GM21619 (cell line): Measurements from ENCODE around the gene MAPKAP1.

Experiments used
- ATAC-seq: cut with Tn5 transposase; IDR thresholded peaks from one replicate; pipeline ENCODE4 v1.9.1; 2021; ENCODE audit not compliant: unreplicated experiment

Gene MAPKAP1

DNA sequence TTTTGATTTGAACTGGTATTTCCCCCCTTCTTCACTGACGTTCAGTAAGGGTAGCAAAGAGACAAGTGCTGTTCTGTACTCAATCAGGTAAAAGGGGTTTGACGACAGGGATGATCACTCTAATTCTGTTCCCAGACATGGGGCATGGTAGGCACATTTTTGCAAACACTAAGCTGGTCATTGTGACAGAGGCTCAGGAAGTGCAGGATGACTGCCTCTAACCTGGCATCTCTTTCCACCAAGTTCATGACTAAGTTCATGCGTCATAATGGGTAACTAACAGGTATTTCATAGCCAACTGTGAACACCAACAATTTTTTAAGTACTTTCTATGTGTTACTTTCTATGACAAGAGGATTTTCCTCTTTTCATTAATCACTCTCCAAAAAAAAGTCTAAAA, 166.5 kb downstream of the MAPKAP1 start:
- no peak for ATAC-seq

DNA sequence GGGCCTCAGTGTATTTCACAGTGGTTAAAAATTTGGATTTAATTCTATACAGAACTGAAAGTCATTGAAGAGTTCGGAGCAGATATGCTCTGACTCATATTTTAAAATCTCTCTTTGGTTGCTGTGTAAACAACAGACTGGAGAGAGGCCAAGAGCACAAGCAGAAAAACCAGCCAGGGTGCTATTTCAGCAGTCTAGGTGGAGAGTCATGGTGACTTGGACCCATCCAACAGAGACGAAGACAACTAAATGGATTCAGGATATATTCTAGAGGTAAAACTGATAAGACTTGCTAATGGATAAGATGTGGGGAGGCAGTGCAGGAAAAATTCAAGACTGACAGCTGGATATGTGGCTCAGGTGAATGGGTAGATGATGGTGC, 168.9 kb downstream of the MAPKAP1 start:
- no peak for ATAC-seq

DNA sequence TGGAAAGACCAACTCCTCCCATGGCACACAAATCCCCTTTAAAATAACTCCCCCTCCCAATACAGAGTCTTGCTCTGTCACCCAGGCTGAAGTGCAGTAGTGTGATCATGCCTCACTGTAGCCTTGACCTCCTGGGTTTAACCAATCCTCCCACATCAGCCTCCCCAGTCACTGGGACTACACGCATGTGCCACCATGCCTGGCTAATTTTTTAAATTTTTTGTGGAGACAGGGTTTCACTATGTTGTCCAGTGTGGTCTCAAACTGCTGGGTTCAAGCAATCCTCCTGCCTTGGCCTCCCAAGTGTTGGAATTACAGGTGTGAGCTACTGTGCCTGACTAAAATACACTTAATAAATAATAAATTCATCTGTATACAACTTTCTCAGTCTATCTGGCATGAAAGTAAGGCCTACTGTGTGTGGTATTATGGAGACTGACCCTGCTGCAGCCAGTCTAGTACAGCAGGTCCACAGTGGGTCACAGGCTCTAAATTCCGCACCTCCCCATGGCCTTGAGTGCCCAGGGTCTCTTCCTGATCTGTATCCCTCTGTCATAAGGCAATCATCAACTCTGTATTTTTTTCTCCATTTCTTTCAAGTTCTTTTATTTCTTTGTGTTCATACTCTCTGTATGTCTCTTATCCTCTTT, 169.4 kb downstream of the MAPKAP1 start:
- no peak for ATAC-seq

DNA sequence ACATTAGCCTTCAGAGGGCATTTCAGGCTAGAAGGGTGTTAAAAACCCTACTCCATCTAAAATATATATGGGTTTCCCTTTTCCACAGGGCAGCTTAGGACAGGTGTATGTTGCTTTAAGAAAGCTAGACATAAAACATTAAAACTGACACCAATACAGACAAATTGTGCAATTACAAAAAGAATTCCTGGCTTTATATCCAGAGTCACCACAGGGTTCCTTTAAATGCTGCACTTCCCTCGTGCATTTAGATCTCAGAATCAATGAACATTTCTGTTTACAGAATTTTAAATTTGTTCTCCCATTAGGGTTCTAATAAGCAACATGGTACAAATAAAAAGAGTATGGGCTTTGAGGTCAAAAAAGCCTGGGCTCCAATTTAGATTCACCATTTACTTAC, 170.2 kb downstream of the MAPKAP1 start:
- ATAC-seq = no peak

DNA sequence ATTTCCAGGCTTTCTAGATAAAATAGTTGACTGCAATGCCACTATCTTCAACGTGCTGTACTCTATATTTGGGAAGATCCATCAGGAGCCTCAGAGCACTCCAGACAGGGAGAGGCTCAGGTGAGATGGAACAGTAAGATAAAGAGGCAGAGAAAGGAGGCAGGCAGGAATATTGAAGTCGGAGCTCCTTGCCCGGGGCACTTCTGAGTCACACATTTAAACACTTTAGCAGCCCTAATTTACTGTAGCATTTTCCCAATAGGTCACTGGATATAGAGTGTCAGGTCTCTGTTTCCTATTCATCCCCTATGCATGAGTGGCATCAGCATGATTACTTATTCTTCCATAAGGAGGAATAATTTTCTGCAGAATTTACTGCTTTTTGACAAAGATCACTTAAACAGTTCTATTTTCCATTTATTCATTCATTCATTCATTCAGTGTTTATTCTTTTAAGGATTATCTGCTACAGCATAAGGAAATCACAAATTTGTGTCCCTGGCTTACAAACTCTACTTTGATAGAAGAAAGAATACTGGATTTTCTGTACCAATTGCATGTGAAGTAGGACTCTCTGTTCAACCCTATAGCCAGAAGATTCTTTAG, 170.7 kb downstream of the MAPKAP1 start:
- no peak for ATAC-seq

DNA sequence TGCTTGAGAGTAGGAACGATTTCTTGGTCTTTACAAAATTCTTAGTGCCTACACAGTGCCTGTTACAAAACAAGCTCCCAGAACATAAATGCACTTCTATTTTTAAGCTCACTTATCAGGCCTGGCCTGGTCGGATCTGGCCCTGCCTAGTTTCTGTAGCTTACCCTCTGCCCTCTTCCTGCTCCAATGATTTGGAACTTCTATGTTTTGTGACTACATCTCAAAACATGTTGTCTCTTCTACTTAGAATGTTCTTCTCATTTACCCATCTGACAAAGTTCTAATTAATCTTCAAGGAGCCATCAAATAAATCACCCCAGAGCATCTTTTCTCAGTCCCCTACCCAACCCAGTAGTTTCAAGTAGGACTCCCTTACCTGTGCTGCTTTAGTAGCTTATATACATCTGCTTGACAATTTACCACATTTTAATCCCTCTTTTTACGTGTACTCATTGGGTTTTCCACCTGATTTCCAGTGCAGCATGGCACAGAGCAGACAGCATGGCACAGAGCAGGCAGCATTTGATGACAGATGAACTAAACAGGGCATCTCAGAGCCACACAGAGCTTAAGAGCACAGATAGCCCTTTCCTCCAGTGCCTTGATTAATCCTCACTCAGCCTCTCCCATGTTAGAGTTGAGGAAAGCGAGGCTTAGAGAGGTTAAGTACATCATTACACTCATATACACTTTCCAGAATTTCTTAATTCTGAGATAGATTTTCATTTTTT, 171.9 kb downstream of the MAPKAP1 start:
- ATAC-seq = no peak

DNA sequence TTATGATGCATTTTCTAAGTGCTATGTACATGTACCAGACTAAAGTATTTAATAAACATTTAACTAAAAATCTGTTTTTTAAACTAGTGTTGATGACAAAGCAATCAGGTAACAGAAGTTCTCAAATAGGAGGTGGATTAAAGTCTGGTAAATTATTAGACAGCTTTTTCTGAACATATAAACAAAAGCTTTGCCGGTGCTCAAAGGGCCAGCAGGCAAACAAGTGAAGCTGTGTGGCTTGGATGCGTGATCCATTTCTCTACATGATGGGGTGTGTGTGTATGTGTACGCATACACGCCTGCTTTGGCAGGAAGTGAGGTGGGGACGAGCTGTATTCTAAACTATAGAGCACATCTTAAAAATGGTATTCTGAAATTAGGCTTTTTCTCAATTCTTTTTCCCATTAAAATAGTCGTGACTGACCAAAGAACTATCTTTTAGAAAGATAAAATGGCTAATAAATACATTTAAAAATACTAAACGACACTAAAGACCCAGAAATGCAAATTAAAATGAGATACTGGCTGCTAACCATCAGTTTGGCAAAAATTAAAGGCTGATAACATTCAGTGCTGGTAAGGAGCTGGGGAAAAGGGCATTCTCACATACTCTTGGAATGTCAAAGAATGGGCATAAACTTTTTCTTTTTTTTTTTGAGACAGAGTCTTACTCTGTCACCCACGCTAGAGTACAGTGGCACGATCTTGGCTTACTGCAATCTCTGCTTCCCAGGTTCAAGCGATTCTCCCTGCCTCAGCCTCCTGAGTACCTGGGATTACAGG, 174.0 kb downstream of the MAPKAP1 start:
- ATAC-seq = no peak

DNA sequence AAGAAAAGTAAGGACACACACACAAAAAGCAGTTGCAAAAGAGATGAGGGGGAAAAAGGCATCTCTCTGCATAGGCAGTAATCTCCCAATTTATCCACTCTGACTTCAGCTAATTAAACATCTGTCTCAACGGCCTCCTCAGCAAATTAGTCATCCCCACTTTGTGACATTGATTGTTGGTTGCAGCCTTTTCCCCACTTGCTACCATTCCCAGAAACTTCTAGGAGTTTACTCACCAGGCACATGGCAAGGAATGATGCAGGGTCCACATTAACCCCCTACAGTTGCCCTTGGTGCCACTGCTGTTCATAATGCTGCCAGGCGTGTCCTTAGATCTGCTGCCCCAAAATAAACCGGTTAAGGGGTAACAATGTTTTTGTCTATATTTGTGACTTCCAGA, 174.6 kb downstream of the MAPKAP1 start:
- ATAC-seq = no peak

DNA sequence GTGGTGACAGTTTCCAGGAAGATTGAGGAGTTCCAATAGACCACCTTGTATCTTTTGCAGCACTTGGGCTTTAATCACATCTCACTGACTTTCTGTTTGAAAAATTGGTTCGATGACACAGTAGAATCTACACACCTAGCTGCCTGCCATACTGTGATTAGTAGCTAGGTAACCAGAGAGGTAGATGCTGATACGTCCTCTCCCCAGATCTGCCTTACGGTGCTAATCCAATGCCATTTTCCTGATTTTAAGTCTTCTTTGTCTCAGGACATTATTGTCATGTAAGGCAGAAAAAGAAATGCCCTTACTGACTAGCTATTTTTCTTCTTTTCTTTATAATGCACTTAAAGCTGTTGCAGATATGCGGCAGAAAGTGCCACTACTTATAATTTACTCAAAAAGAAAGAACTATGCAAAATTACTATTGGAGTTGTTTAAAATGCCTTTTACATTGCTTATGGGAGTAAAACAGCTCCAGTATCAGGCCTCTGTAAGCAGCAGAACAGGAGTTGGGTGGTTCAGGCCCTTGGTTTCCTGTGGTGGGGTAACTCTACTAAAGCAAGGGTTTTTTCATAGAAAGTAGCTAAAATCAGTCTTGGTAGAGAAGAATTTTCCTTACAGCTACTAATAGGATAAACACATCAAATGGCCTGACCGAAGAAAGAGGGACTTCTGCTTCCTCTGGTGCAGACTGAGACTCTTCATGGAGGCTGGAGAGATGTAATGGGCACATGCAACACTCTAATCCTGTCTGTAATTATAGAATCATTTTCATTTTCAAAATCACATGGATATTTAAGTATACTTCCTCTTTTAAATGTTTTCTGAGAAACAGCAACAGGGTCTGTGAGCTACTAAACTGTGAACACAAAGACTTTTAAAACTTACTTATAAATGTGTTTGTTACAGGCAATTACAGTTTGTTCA, 177.2 kb downstream of the MAPKAP1 start:
- ATAC-seq = peak; percentile 41

DNA sequence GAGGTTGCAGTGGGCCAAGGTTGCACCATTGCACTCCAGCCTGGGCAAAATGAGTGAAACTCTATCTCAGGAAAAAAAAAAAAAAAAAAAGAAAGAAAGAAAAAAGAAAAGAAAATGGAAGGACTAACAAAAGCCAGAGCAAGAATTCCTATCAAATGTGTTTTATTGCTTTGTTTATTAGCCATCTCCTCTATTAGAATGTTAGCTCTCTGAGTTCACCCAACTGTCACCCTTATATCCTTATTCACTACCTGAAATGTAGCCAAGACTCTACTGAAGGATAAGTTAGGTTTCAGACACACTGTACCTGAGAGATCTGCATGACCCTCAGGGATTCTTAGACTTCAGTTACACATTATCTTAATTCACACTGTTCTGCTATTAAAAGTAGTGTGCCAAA, 177.9 kb downstream of the MAPKAP1 start:
- no peak for ATAC-seq

DNA sequence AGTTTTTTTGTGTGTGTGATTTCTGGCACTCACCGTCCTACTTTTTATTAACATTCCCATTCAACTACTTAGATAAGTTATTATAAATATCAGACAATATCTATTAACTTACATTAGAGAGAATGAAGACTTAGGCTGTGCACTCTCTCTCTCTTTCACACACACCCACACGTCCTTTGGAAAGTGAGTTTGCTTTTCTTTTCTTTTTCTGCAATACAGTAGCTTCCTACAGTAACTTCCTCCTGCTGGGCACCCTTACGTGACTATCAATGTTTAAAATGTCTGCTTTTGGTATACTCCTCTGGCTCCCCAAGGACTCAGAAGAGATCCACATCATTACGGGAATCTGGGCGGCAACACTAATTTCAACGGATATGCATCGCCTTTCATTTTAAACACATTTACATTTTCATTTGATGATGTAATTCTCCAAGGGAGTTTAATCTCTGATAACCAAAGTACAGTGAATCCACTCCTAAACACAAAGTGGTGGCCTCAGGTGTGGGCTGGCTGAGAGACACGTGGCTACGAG, 179.5 kb downstream of the MAPKAP1 start:
- no peak for ATAC-seq

DNA sequence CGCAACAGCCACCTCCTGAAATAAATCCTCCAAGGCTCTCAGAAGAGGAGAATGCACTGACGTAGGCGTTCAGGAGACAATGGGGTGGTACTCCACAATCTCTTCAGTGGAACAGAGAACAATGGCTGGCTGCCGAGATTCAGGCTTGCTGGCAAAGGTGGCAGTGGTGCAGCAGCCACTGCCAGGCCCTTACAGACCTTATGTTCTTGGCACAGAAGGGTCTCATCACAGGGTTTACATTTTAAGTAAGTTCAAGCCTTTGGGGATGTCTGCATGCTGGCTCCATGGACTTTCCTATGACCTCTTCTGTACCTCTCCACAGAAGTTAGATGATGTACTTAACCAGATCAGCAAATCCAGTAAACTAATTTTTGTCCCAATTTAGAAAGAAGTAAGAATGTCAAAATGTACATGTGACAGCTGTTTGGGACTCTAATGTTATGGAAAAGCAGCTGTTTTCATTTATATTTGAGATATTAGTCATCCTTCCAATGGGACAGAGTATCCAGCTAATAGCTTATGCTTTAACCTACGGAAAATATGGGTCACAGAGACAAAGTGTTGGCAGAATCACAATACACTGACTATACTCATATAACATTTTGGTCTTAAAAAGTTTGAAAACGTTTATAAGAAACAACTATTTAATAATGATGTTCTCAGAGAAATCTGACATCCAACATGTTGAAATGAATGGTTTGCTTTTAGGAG, 180.9 kb downstream of the MAPKAP1 start:
- ATAC-seq = no peak

DNA sequence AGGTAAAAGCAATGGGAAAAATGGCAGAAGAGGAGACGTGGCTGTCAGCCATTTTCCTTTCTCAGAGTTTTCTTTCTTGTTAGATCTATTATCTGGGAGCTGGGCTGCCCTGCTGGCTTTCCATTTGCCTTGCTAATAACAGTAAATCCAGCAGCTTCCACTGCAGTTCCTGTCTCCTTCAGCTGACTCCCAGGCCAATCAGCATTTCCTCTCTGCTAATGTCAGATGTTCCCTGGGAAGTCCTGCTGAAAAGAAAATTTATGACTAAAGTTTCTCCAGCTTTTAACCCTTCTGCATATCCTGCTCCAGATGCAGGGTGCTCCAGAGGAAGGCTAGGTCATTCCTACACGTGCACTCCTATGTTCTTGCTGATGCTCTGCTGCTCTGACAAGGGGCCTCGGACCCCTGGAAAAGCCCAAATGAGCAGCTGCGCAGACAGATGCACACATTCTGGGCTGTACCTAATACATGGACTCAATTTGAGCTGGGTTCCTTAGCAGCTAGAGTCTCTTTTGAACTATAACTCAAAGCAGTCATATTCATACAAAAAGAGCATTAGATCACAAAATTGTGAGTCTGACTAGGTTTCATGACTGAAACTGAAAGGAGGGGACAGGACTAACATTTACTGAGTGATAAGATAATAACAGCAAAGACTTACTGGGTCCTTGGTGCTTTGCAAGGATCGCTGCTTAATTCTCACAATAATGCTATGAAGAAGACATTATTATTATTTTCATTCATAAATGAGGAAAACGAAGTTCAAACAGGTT, 182.2 kb downstream of the MAPKAP1 start:
- no peak for ATAC-seq

DNA sequence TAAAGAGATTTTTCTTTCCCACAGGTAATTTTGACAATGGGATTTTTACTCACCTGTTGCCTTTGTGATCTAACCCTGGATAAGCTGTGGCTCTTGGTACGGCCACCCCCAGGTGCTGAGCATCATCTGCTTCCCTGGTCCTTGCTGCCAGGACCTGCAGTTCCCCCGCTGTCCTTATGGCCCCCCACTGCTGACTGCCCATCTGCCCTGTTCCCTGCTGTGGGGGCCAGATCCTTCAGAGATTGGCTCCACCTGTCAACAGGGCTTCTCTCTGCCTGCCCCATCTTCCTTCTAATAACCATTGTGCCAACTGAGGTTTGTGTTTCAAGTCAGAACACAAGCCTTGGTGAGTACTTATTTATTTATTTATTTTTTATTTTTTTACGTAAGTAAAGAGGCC, 183.3 kb downstream of the MAPKAP1 start:
- ATAC-seq = no peak

DNA sequence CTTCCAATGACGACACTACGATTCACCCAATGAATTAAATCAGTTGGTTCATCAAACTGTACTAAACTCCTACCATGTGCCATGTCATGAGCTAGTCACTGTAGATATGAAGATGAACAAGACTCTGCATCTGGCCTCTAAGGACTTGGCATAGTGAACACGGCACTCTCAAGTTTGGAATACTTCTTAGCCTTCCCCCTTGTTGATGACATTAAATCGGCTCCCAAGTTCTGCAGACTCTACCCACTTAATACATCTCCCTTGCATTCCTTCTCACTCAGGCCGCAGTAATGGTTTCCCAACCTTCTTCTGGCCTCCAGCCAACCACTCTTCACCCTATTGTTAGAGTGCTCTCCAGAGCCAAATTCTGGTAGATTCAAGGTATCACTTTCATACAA, 184.7 kb downstream of the MAPKAP1 start:
- ATAC-seq = no peak

DNA sequence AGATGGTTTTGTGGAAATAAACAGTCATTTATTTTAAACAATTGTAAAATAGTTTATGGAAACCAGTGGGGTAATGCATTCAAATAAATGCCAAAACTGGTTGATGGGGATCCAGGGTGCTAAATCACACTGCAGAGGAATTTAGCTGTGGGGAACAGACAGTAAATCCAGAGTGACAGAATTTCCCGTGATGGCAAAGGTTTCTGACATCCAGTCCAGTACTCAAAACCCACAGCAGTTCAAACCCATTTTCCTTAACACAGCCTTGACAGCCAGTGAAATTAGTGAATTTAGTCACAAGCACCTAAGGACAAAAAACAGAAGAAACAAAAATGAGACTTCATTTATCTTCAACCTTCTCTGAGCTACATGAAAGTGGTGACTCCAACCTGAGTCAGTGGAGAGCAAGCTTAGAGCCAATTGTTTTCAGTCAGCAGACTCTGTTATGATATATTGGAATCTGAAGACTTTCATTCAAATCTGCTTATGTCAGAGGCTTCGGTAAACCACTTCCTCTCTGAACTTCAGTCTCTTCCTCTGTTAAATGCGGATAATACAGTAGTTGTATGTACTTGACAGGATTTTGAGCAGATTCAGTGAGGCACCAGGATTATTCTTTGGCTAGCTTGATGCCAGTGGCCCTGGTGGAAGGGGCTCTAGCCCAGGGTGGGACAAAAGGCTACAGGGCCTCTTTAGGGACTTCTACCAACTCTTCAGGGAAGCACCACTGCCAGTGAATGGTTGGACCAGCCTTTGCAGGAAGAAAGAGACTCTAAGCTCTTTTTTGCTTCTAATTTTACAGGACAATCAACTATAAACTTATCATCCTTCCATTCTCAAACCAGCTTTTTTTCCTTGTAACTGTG, 185.3 kb downstream of the MAPKAP1 start:
- peak; percentile 48 for ATAC-seq

DNA sequence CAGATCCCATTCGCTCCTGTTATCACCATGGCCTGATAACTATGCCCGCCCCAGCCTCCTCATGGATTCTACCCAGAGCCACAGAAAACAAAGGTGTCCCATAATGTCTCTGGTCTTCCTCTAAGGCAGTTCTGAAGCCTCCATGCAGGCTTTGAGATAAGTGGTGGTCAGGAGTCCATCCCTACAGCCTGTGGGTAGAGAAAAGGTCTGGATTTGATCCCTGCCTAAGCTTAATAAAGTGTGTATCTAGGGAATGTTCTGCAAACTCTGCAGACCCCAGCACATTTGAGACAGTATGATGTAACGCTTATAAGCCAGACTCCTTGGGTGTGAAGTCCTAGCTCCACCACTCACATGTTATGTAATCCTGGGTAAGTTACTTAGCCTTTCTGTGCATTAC, 187.3 kb downstream of the MAPKAP1 start:
- ATAC-seq = no peak

DNA sequence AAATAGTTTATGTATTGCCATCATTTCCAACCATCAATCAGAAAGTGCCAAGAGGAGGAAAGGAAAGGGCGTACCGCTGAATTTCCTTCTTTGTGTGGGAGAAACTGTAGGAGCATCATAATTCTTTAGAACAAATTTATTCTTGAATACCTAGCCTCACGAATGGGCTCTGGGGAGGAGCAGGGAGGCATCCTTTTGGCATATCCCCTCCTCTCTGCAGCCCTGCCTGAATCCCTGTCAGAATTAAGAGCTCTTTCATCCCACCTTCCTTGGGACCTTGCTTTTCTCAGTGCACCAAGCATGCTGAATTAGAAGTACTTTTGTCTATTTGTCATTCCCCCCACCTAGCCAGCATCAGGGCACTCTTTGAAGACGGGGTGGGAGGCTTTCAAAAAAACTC, 189.4 kb downstream of the MAPKAP1 start:
- ATAC-seq = no peak
